ENCODE data around the gene GAB2.

GAB2 gene

GRCh38 chr11:78347956-78348355, 69.7 kb downstream of the GAB2 start:
- Histone ChIP-seq H3K9me3 (ENCODE audit: control insufficient read depth, insufficient read depth, low read length) (no peaks in the 10 kb centered on the region), H3K9ac (ENCODE audit: low read depth, low read length) (no peak overlapping the region), H3K36me3 (ENCODE audit: control insufficient read depth, insufficient read depth, low read length) (no peaks in the 10 kb centered on the region), H3K4me3 (ENCODE audit: low read depth, low read length) (no peak overlapping the region), H3K4me1 (ENCODE audit: control insufficient read depth, insufficient read depth, low read length) (peaks cover 6% of the 10 kb centered on the region), H3K27me3 (ENCODE audit: control insufficient read depth, insufficient read depth, low read length) (no peaks in the 10 kb centered on the region)

GRCh38 chr11:78346799-78347198, 70.8 kb downstream of the GAB2 start:
- Histone ChIP-seq H3K9ac (ENCODE audit: low read depth, low read length) (no peak overlapping the region), H3K4me1 (ENCODE audit: control insufficient read depth, insufficient read depth, low read length) (peaks cover 6% of the 10 kb centered on the region), H3K9me3 (ENCODE audit: control insufficient read depth, insufficient read depth, low read length) (no peaks in the 10 kb centered on the region), H3K36me3 (ENCODE audit: control insufficient read depth, insufficient read depth, low read length) (no peaks in the 10 kb centered on the region), H3K4me3 (ENCODE audit: low read depth, low read length) (no peak overlapping the region), H3K27me3 (ENCODE audit: control insufficient read depth, insufficient read depth, low read length) (no peaks in the 10 kb centered on the region)

- H3K9me3 ChIP-seq (ENCODE audit: control insufficient read depth, insufficient read depth, low read length) = no peaks in the 10 kb centered on the region
- peaks cover 6% of the 10 kb centered on the region for H3K4me1 ChIP-seq (ENCODE audit: control insufficient read depth, insufficient read depth, low read length)
- H3K9ac ChIP-seq (ENCODE audit: low read depth, low read length) = no peak overlapping the region
- H3K27me3 ChIP-seq (ENCODE audit: control insufficient read depth, insufficient read depth, low read length) = no peaks in the 10 kb centered on the region
- H3K4me3 ChIP-seq (ENCODE audit: low read depth, low read length) = no peak overlapping the region
- H3K36me3 ChIP-seq (ENCODE audit: control insufficient read depth, insufficient read depth, low read length) = no peaks in the 10 kb centered on the region
These were observed 72.2 kb downstream of the GAB2 start for GRCh38 chr11:78345450-78345849.

- H3K27me3 ChIP-seq (ENCODE audit: control insufficient read depth, insufficient read depth, low read length) = no peaks in the 10 kb centered on the region
- no peak overlapping the region for H3K4me3 ChIP-seq (ENCODE audit: low read depth, low read length)
- no peak overlapping the region for H3K9ac ChIP-seq (ENCODE audit: low read depth, low read length)
- no peaks in the 10 kb centered on the region for H3K36me3 ChIP-seq (ENCODE audit: control insufficient read depth, insufficient read depth, low read length)
- H3K4me1 ChIP-seq (ENCODE audit: control insufficient read depth, insufficient read depth, low read length) = peaks cover 4% of the 10 kb centered on the region
- H3K9me3 ChIP-seq (ENCODE audit: control insufficient read depth, insufficient read depth, low read length) = no peaks in the 10 kb centered on the region
These were observed 72.9 kb downstream of the GAB2 start for GRCh38 chr11:78344676-78345075.

GRCh38 chr11:78344094-78344493, 73.5 kb downstream of the GAB2 start:
- H3K9ac ChIP-seq (ENCODE audit: low read depth, low read length) = no peak overlapping the region
- H3K4me1 ChIP-seq (ENCODE audit: control insufficient read depth, insufficient read depth, low read length) = no peaks in the 10 kb centered on the region
- H3K4me3 ChIP-seq (ENCODE audit: low read depth, low read length) = no peak overlapping the region

GRCh38 chr11:78343303-78343702, 74.3 kb downstream of the GAB2 start:
- Histone ChIP-seq H3K27me3 (ENCODE audit: control insufficient read depth, insufficient read depth, low read length) (no peaks in the 10 kb centered on the region), H3K36me3 (ENCODE audit: control insufficient read depth, insufficient read depth, low read length) (no peaks in the 10 kb centered on the region), H3K9me3 (ENCODE audit: control insufficient read depth, insufficient read depth, low read length) (no peaks in the 10 kb centered on the region), H3K9ac (ENCODE audit: low read depth, low read length) (no peak overlapping the region), H3K4me3 (ENCODE audit: low read depth, low read length) (no peak overlapping the region), H3K4me1 (ENCODE audit: control insufficient read depth, insufficient read depth, low read length) (no peaks in the 10 kb centered on the region)

More at GRCh38 chr11:78344094-78344493, 73.5 kb downstream of the GAB2 start:
- H3K9me3 ChIP-seq (ENCODE audit: control insufficient read depth, insufficient read depth, low read length) = no peaks in the 10 kb centered on the region
- no peaks in the 10 kb centered on the region for H3K27me3 ChIP-seq (ENCODE audit: control insufficient read depth, insufficient read depth, low read length)
- no peaks in the 10 kb centered on the region for H3K36me3 ChIP-seq (ENCODE audit: control insufficient read depth, insufficient read depth, low read length)

GRCh38 chr11:78341841-78342240, 75.8 kb downstream of the GAB2 start:
- Histone ChIP-seq H3K4me1 (ENCODE audit: control insufficient read depth, insufficient read depth, low read length) (no peaks in the 10 kb centered on the region), H3K4me3 (ENCODE audit: low read depth, low read length) (no peak overlapping the region), H3K9me3 (ENCODE audit: control insufficient read depth, insufficient read depth, low read length) (no peaks in the 10 kb centered on the region), H3K36me3 (ENCODE audit: control insufficient read depth, insufficient read depth, low read length) (no peaks in the 10 kb centered on the region), H3K27me3 (ENCODE audit: control insufficient read depth, insufficient read depth, low read length) (no peaks in the 10 kb centered on the region), H3K9ac (ENCODE audit: low read depth, low read length) (no peak overlapping the region)

GRCh38 chr11:78340530-78340929, 77.1 kb downstream of the GAB2 start:
- Histone ChIP-seq H3K4me1 (ENCODE audit: control insufficient read depth, insufficient read depth, low read length) (no peaks in the 10 kb centered on the region), H3K36me3 (ENCODE audit: control insufficient read depth, insufficient read depth, low read length) (no peaks in the 10 kb centered on the region), H3K9ac (ENCODE audit: low read depth, low read length) (no peak overlapping the region), H3K4me3 (ENCODE audit: low read depth, low read length) (no peak overlapping the region), H3K9me3 (ENCODE audit: control insufficient read depth, insufficient read depth, low read length) (no peaks in the 10 kb centered on the region), H3K27me3 (ENCODE audit: control insufficient read depth, insufficient read depth, low read length) (no peaks in the 10 kb centered on the region)

GRCh38 chr11:78339945-78340344, 77.7 kb downstream of the GAB2 start:
- Histone ChIP-seq H3K4me1 (ENCODE audit: control insufficient read depth, insufficient read depth, low read length) (no peaks in the 10 kb centered on the region), H3K4me3 (ENCODE audit: low read depth, low read length) (no peak overlapping the region), H3K9ac (ENCODE audit: low read depth, low read length) (no peak overlapping the region), H3K36me3 (ENCODE audit: control insufficient read depth, insufficient read depth, low read length) (no peaks in the 10 kb centered on the region), H3K9me3 (ENCODE audit: control insufficient read depth, insufficient read depth, low read length) (no peaks in the 10 kb centered on the region), H3K27me3 (ENCODE audit: control insufficient read depth, insufficient read depth, low read length) (no peaks in the 10 kb centered on the region)

- Histone ChIP-seq H3K36me3 (ENCODE audit: control insufficient read depth, insufficient read depth, low read length) (no peaks in the 10 kb centered on the region), H3K4me3 (ENCODE audit: low read depth, low read length) (no peak overlapping the region), H3K27me3 (ENCODE audit: control insufficient read depth, insufficient read depth, low read length) (no peaks in the 10 kb centered on the region), H3K9ac (ENCODE audit: low read depth, low read length) (no peak overlapping the region), H3K9me3 (ENCODE audit: control insufficient read depth, insufficient read depth, low read length) (no peaks in the 10 kb centered on the region), H3K4me1 (ENCODE audit: control insufficient read depth, insufficient read depth, low read length) (no peaks in the 10 kb centered on the region)
These were observed 78.1 kb downstream of the GAB2 start for GRCh38 chr11:78339483-78339882.

- no peak overlapping the region for H3K9ac ChIP-seq (ENCODE audit: low read depth, low read length)
- no peaks in the 10 kb centered on the region for H3K4me1 ChIP-seq (ENCODE audit: control insufficient read depth, insufficient read depth, low read length)
- H3K36me3 ChIP-seq (ENCODE audit: control insufficient read depth, insufficient read depth, low read length) = no peaks in the 10 kb centered on the region
- H3K27me3 ChIP-seq (ENCODE audit: control insufficient read depth, insufficient read depth, low read length) = no peaks in the 10 kb centered on the region
- H3K4me3 ChIP-seq (ENCODE audit: low read depth, low read length) = no peak overlapping the region
- H3K9me3 ChIP-seq (ENCODE audit: control insufficient read depth, insufficient read depth, low read length) = no peaks in the 10 kb centered on the region
These were observed 78.9 kb downstream of the GAB2 start for GRCh38 chr11:78338702-78339101.

- Histone ChIP-seq H3K9me3 (ENCODE audit: control insufficient read depth, insufficient read depth, low read length) (no peaks in the 10 kb centered on the region), H3K9ac (ENCODE audit: low read depth, low read length) (no peak overlapping the region), H3K36me3 (ENCODE audit: control insufficient read depth, insufficient read depth, low read length) (no peaks in the 10 kb centered on the region), H3K4me1 (ENCODE audit: control insufficient read depth, insufficient read depth, low read length) (no peaks in the 10 kb centered on the region), H3K27me3 (ENCODE audit: control insufficient read depth, insufficient read depth, low read length) (no peaks in the 10 kb centered on the region), H3K4me3 (ENCODE audit: low read depth, low read length) (no peak overlapping the region)
These were observed 79.5 kb downstream of the GAB2 start for GRCh38 chr11:78338138-78338537.

- Histone ChIP-seq H3K9me3 (ENCODE audit: control insufficient read depth, insufficient read depth, low read length) (no peaks in the 10 kb centered on the region), H3K4me1 (ENCODE audit: control insufficient read depth, insufficient read depth, low read length) (no peaks in the 10 kb centered on the region), H3K27me3 (ENCODE audit: control insufficient read depth, insufficient read depth, low read length) (no peaks in the 10 kb centered on the region), H3K9ac (ENCODE audit: low read depth, low read length) (no peak overlapping the region), H3K36me3 (ENCODE audit: control insufficient read depth, insufficient read depth, low read length) (no peaks in the 10 kb centered on the region), H3K4me3 (ENCODE audit: low read depth, low read length) (no peak overlapping the region)
These were observed 80.1 kb downstream of the GAB2 start for GRCh38 chr11:78337554-78337924.

Data from iPS-15b (cell line).